Measurements from ENCODE around the gene UTS2. TPM values are rescaled to one million over a fixed set of nuclear protein-coding genes. Genes with fewer than 3 reads are reported as not detected.

UTS2 gene
- polyA plus RNA-seq, 3 donors, result 0.11 TPM; not detected in 2

- Histone ChIP-seq H3K27me3 (ENCODE audit: control insufficient read depth in 2 of 2, insufficient read depth in 2 of 2, low read length in 2 of 2) (no peaks in the 10 kb centered on the region), H3K4me3 (replicated peaks in 1 of 3; ENCODE audit: low read depth in 2 of 3, low read length in 3 of 3) (no peak overlapping the region), H3K9ac (ENCODE audit: insufficient read depth, low read length, poor library complexity, severe bottlenecking) (no peak overlapping the region), H3K9me3 (replicated peaks in 1 of 2; ENCODE audit: control insufficient read depth in 1 of 2, insufficient read depth in 1 of 2, low read length in 2 of 2) (no peaks in the 10 kb centered on the region), H3K4me2 (replicated peaks; ENCODE audit: extremely low read depth, low read length, poor library complexity, severe bottlenecking) (no peak overlapping the region), H2AFZ (ENCODE audit: insufficient read depth, low read depth, low read length, poor library complexity, severe bottlenecking) (no peak overlapping the region), H3K36me3 (replicated peaks in 1 of 2; ENCODE audit: control insufficient read depth in 1 of 2, insufficient read depth in 2 of 2, low read length in 2 of 2) (no peaks in the 10 kb centered on the region), H3K27ac (ENCODE audit: low read depth in 1 of 2, low read length in 2 of 2) (no peak overlapping the region), H4K20me1 (ENCODE audit: insufficient read depth, low read length) (no peaks in the 10 kb centered on the region), H3K4me1 (ENCODE audit: control insufficient read depth in 1 of 2, insufficient read depth in 2 of 2, low read length in 2 of 2) (peaks cover 4 to 10% of the 10 kb centered on the region in 2 donors), H3K79me2 (ENCODE audit: insufficient read depth, low read length) (no peaks in the 10 kb centered on the region)
- Mint-ChIP-seq H3K4me1 (peaks cover 5% of the 10 kb centered on the region), H3K36me3 (no peaks in the 10 kb centered on the region), H3K4me3 (no peak overlapping the region), H3K27me3 (ENCODE audit: low read depth in 3 of 3) (peaks cover 3 to 6% (median 5%) of the 10 kb centered on the region in 3 donors), H3K27ac (no peak overlapping the region), H3K9me3 (peaks cover 0 to 2% (median 0%) of the 10 kb centered on the region in 7 donors)
- no peak for TF ChIP-seq CTCF (IDR thresholded peaks at IDR 0.05)
- 99% methylated on average over 6 of the region's 7 CpGs for WGBS (ENCODE audit: insufficient coverage)
- no peak for DNase-seq
- intact Hi-C loops (cut with micrococcal nuclease), result no loop called here
Observed at GRCh38 chr1:7859406-7859805, 6.5 kb upstream of the UTS2 start.

GRCh38 chr1:7857985-7858384 lies 5.1 kb upstream of the UTS2 start:
- Histone ChIP-seq H3K27me3 (ENCODE audit: control insufficient read depth in 2 of 2, insufficient read depth in 2 of 2, low read length in 2 of 2) (no peaks in the 10 kb centered on the region), H2AFZ (ENCODE audit: insufficient read depth, low read depth, low read length, poor library complexity, severe bottlenecking) (no peak overlapping the region), H3K27ac (ENCODE audit: low read depth in 1 of 2, low read length in 2 of 2) (no peak overlapping the region), H3K9ac (ENCODE audit: insufficient read depth, low read length, poor library complexity, severe bottlenecking) (no peak overlapping the region), H4K20me1 (ENCODE audit: insufficient read depth, low read length) (no peaks in the 10 kb centered on the region), H3K4me3 (replicated peaks in 1 of 3; ENCODE audit: low read depth in 2 of 3, low read length in 3 of 3) (no peak overlapping the region), H3K36me3 (replicated peaks in 1 of 2; ENCODE audit: control insufficient read depth in 1 of 2, insufficient read depth in 2 of 2, low read length in 2 of 2) (no peaks in the 10 kb centered on the region), H3K9me3 (replicated peaks in 1 of 2; ENCODE audit: control insufficient read depth in 1 of 2, insufficient read depth in 1 of 2, low read length in 2 of 2) (no peaks in the 10 kb centered on the region), H3K79me2 (ENCODE audit: insufficient read depth, low read length) (no peaks in the 10 kb centered on the region), H3K4me1 (ENCODE audit: control insufficient read depth in 1 of 2, insufficient read depth in 2 of 2, low read length in 2 of 2) (peaks cover 4 to 10% of the 10 kb centered on the region in 2 donors), H3K4me2 (replicated peaks; ENCODE audit: extremely low read depth, low read length, poor library complexity, severe bottlenecking) (no peak overlapping the region)
- Mint-ChIP-seq H3K9me3 (peaks cover 0 to 2% (median 0%) of the 10 kb centered on the region in 7 donors), H3K36me3 (no peaks in the 10 kb centered on the region), H3K4me3 (no peak overlapping the region), H3K27me3 (ENCODE audit: low read depth in 3 of 3) (peaks cover 5 to 11% (median 5%) of the 10 kb centered on the region in 3 donors), H3K4me1 (peaks cover 5% of the 10 kb centered on the region), H3K27ac (no peak overlapping the region)
- DNase-seq, result no peak
- no peak for TF ChIP-seq CTCF (IDR thresholded peaks at IDR 0.05)
- intact Hi-C loops (cut with micrococcal nuclease), result no loop called here
- 82% methylated on average over 3 of the region's 4 CpGs for WGBS (ENCODE audit: insufficient coverage)
